Transverse colon (tissue), 3 donors: Measurements from ENCODE around the gene LEO1.

Source experiments
- POLR2A ChIP-seq: fragments of 450-650 bp; IDR thresholded peaks from one replicate; pipeline ENCODE4 v1.6.1; 2016; ENCODE audit warnings: antibody characterized with exemption, mild to moderate bottlenecking, moderate library complexity
- TF ChIP-seq, protein P1 (sequence below), 5 experiments: fragments of 200-600 bp in 3 of 5; fragments of 450-650 bp in 2 of 5; sonication (generic) in 3 of 5; IDR thresholded peaks; 1 replicate in 2 of 5; 2 replicates in 3 of 5; pipeline ENCODE4 v1.5.1; 2016 to 2017; ENCODE audit warnings: antibody characterized with exemption in 5 of 5, inconsistent platforms in 3 of 5, mild to moderate bottlenecking in 2 of 5, moderate library complexity in 1 of 5

DNA sequence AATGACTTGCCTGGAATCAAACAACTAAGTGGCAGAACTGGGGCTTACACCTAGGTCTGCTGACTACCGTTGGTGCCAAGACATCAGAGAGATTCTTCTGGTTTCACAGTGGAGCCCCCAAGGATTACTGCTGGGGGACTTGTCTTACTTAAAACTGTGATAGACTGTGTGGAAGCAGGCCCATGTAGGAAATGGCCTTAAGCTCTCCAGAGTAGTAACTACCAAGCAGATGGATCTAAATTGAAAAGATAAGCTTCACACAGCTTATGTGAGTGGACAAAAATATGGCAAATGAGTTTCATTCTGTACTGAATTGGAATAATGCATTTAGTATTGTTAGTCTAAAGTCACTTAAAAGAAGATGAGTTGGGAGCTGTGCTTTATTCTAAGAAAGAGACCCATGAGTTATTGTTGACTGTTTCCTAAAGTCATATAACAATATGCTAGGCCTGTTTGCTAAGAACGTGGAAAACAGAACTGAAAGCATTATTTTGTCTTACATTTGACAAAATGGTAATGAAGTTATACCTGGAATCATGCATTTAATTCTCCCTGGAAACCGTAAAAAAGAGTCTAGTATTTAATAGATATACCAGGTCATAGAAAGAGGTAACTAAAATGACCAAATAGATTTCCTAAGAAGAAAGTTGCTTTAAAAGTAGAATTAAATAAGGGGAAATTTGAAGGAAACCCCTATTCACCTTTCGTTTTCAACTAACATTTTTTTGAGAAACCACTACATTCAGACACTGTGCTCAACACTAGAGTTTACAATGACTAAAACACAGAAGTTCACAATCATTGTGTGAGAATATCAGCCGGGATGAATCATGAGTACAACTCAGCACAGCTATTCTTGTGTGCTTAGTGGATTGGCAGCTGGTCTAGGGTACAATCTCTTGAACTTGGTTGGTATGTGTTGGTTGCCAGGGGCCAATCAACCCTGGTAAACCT lies 34.4 kb upstream of the LEO1 start:
- TF ChIP-seq POLR2A, result no peak
- TF ChIP-seq, protein P1, sequence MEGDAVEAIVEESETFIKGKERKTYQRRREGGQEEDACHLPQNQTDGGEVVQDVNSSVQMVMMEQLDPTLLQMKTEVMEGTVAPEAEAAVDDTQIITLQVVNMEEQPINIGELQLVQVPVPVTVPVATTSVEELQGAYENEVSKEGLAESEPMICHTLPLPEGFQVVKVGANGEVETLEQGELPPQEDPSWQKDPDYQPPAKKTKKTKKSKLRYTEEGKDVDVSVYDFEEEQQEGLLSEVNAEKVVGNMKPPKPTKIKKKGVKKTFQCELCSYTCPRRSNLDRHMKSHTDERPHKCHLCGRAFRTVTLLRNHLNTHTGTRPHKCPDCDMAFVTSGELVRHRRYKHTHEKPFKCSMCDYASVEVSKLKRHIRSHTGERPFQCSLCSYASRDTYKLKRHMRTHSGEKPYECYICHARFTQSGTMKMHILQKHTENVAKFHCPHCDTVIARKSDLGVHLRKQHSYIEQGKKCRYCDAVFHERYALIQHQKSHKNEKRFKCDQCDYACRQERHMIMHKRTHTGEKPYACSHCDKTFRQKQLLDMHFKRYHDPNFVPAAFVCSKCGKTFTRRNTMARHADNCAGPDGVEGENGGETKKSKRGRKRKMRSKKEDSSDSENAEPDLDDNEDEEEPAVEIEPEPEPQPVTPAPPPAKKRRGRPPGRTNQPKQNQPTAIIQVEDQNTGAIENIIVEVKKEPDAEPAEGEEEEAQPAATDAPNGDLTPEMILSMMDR (IDR thresholded peaks at IDR 0.05), result no peak
